SK-N-SH (cell line): ENCODE results near the gene SHROOM3. TPM values are rescaled to one million over a fixed set of nuclear protein-coding genes. Genes with fewer than 3 reads are reported as not detected.

Experiments
- CTCF ChIA-PET: fragments of 300-600, 350-600 bp; formaldehyde crosslinking; extraction: SDS; loops from one replicate; lab custom pipeline; 2021; lab: Yijun Ruan, JAX
- POLR2A ChIA-PET: fragments of 350-600 bp; sonication (Branson Sonifier 250); formaldehyde crosslinking; extraction: SDS; loops from one replicate; lab custom pipeline; 2020; ENCODE audit warnings: antibody characterized with exemption, inconsistent platforms; lab: Yijun Ruan, JAX
- DNase-seq: peaks from one replicate; pipeline ENCODE4 v3.0.0; 2012
- H2AFZ ChIP-seq: fragments of 200-600 bp; sonication (generic); 2 replicates; pipeline ENCODE4 v1.8.1; 2016; ENCODE audit warnings: antibody characterized with exemption, mild to moderate bottlenecking, low read depth
- H3F3A ChIP-seq: fragments of 200-600 bp; sonication (generic); replicated peaks from 2 replicates; pipeline ENCODE3; 2016; ENCODE audit warnings: antibody characterized with exemption, mild to moderate bottlenecking; ENCODE audit not compliant: insufficient read depth
- H3K27ac ChIP-seq, 2 experiments: fragments of 200-500 bp in 1 of 2; fragments of 200-600 bp in 1 of 2; sonication (Bioruptor generic) in 1 of 2; sonication (generic), shearing (Covaris generic) in 1 of 2; 2 replicates each; pipeline versions ENCODE4 v1.5.1 to v1.6.1; 2014 to 2016; ENCODE audit warnings: low read depth in 2 of 2, inconsistent platforms in 1 of 2, low read length in 1 of 2, mild to moderate bottlenecking in 1 of 2, mixed read lengths in 1 of 2
- H3K27me3 ChIP-seq: fragments of 200-600 bp; sonication (generic), shearing (Covaris generic); 2 replicates; pipeline ENCODE4 v1.6.1; 2016; ENCODE audit warnings: mixed run types; ENCODE audit not compliant: insufficient read depth
- H3K36me3 ChIP-seq, 2 experiments: fragments of 200-500 bp in 1 of 2; fragments of 200-600 bp in 1 of 2; sonication (Bioruptor generic) in 1 of 2; sonication (generic) in 1 of 2; replicated peaks in 1 of 2; 2 replicates each; pipeline versions ENCODE3 to v1.5.1; 2014 to 2016; ENCODE audit warnings: low read length in 1 of 2, mild to moderate bottlenecking in 1 of 2; ENCODE audit not compliant: insufficient read depth in 2 of 2, control insufficient read depth in 1 of 2
- H3K4me1 ChIP-seq, 2 experiments: fragments of 200-500 bp in 1 of 2; fragments of 200-600 bp in 1 of 2; sonication (Bioruptor generic) in 1 of 2; sonication (generic), shearing (Covaris generic) in 1 of 2; 2 replicates each; pipeline versions ENCODE4 v1.5.1 to v1.6.1; 2014 to 2016; ENCODE audit warnings: low read depth in 1 of 2, low read length in 1 of 2, mixed run types in 1 of 2; ENCODE audit not compliant: insufficient read depth in 2 of 2, control insufficient read depth in 1 of 2
- H3K4me2 ChIP-seq: fragments of 200-600 bp; sonication (generic), shearing (Covaris generic); 2 replicates; pipeline ENCODE4 v1.6.1; 2017; ENCODE audit warnings: mixed run types
- H3K4me3 ChIP-seq, 2 experiments: fragments of 200-500 bp in 1 of 2; fragments of 200-600 bp in 1 of 2; sonication (Bioruptor generic) in 1 of 2; sonication (generic), shearing (Covaris generic) in 1 of 2; 2 replicates each; pipeline versions ENCODE4 v1.5.1 to v1.8.1; 2014 to 2016; ENCODE audit warnings: low read depth in 2 of 2, inconsistent platforms in 1 of 2, low read length in 1 of 2, mild to moderate bottlenecking in 1 of 2, mixed read lengths in 1 of 2, moderate library complexity in 1 of 2
- H3K79me2 ChIP-seq: fragments of 200-600 bp; sonication (generic); 2 replicates; pipeline ENCODE4 v1.8.1; 2017; ENCODE audit warnings: mild to moderate bottlenecking; ENCODE audit not compliant: insufficient read depth
- H3K9ac ChIP-seq: fragments of 200-600 bp; sonication (generic); 2 replicates; pipeline ENCODE4 v1.6.1; 2017; ENCODE audit warnings: mixed run types
- H3K9me2 ChIP-seq: fragments of 200-600 bp; sonication (generic); 2 replicates; pipeline ENCODE4 v1.6.1; 2017; ENCODE audit warnings: mixed run types
- H3K9me3 ChIP-seq: fragments of 200-600 bp; sonication (generic); 2 replicates; pipeline ENCODE4 v1.6.1; 2017; ENCODE audit warnings: mixed run types, mild to moderate bottlenecking, moderate library complexity
- H4K20me1 ChIP-seq: fragments of 200-600 bp; sonication (generic); 2 replicates; pipeline ENCODE4 v1.6.1; 2017; ENCODE audit warnings: mild to moderate bottlenecking, mixed run types; ENCODE audit not compliant: insufficient read depth
- CHD2 ChIP-seq: fragments of 150-350 bp; IDR thresholded peaks from 2 replicates; pipeline ENCODE4 v1.6.1; 2018; ENCODE audit warnings: low read length; ENCODE audit not compliant: partially characterized antibody
- ELF1 ChIP-seq: IDR thresholded peaks from 2 replicates; pipeline ENCODE4 v1.4.0; 2012
- EP300 ChIP-seq, 2 experiments: IDR thresholded peaks; 2 replicates each; pipeline versions ENCODE4 v1.4.0 to v1.6.1; 2012; ENCODE audit warnings: borderline replicate concordance in 1 of 2, low read depth in 1 of 2, low read length in 1 of 2
- FOXJ3 ChIP-seq: sonication (generic); formaldehyde crosslinking; IDR thresholded peaks from 2 replicates; pipeline ENCODE4 v1.5.1; 2020; ENCODE audit warnings: mild to moderate bottlenecking, missing genetic modification reagents
- FOXM1 ChIP-seq: IDR thresholded peaks from 2 replicates; pipeline ENCODE4 v1.4.0; 2012; ENCODE audit warnings: low read depth, mild to moderate bottlenecking
- GATA2 ChIP-seq: sonication (generic); formaldehyde crosslinking; IDR thresholded peaks from 2 replicates; pipeline ENCODE4 v1.5.0; 2020; ENCODE audit warnings: mild to moderate bottlenecking, missing genetic modification reagents
- JUND ChIP-seq: IDR thresholded peaks from 2 replicates; pipeline ENCODE4 v1.4.0; 2012
- NFIC ChIP-seq: IDR thresholded peaks from 2 replicates; pipeline ENCODE4 v1.4.0; 2012; ENCODE audit warnings: borderline replicate concordance
- PBX3 ChIP-seq: IDR thresholded peaks from 2 replicates; pipeline ENCODE4; 2012
- REST ChIP-seq: IDR thresholded peaks from 2 replicates; pipeline ENCODE4 v1.6.1; 2012; ENCODE audit warnings: mild to moderate bottlenecking, low read depth, low read length, moderate library complexity
- TCF12 ChIP-seq: IDR thresholded peaks from 2 replicates; pipeline ENCODE4 v1.4.0; 2012
- YY1 ChIP-seq: IDR thresholded peaks from 2 replicates; pipeline ENCODE4 v1.4.0; 2012; ENCODE audit warnings: low read depth, mild to moderate bottlenecking
- WGBS: methylation state at CpG from one replicate; pipeline ENCODE4 v1.1.6; 2017; ENCODE audit warnings: low lambda C conversion rate; 5-methylcytosine and 5-hydroxymethylcytosine counted together
- polyA plus RNA-seq, 3 experiments: library from polyadenylated mRNA; depleted of rRNA; stranded (reverse); fragments of >200 nt; gene quantifications; 2 replicates each; pipeline ENCODE4 v1.2.3, GENCODE V29; 2012

The SHROOM3 gene
- polyA plus RNA-seq, 1 of the 3 experiments (the other 2 are of a cell fraction), result 4.3 TPM

- TF ChIP-seq REST (no peak), ELF1 (no peak), NFIC (no peak), GATA2 (no peak), YY1 (no peak), EP300 (IDR thresholded peaks at IDR 0.05; ENCODE audit: borderline replicate concordance in 1 of 2, low read depth in 1 of 2, low read length in 1 of 2) (no peak), CHD2 (no peak), TCF12 (no peak), FOXM1 (no peak), FOXJ3 (CRISPR knock-in tag) (no peak), JUND (no peak)
Measured at GRCh38 chr4:76606645-76607265, 171.7 kb downstream of the SHROOM3 start (continued).

- Histone ChIP-seq H3K9me2 (no peaks in the 10 kb centered on the region), H2AFZ (peak overlapping the region; percentile 68; the same call in 1 of the 2 replicates), H3K4me1 (peaks cover 5 to 17% of the 10 kb centered on the region in 2 experiments; a peak in 3 of 4 replicates), H3K27ac (peak overlapping the region; percentile 58 to 84; a peak in 2 of 4 replicates), H3K9me3 (no peaks in the 10 kb centered on the region), H3K27me3 (no peaks in the 10 kb centered on the region), H3K36me3 (no peaks in the 10 kb centered on the region), H3F3A (peaks cover 8% of the 10 kb centered on the region), H3K4me2 (peak overlapping the region; percentile 22; the same call in 1 of the 2 replicates), H3K79me2 (no peaks in the 10 kb centered on the region), H3K9ac (0 out of 2 replicates have a peak overlapping the region, but pooled peaks have one; percentile 11), H3K4me3 (no peak overlapping the region), H4K20me1 (no peaks in the 10 kb centered on the region)
- POLR2A ChIA-PET, result no interaction called here
- TF ChIP-seq PBX3 (no peak), TCF12 (peak; percentile 28)
- CTCF ChIA-PET, result interaction anchor here (0.6 to 1.4 kb wide), 3 partner anchors 97 to 151 kb away, joined by 3 to 5 read pairs (median 3); no protein-coding TSS in a partner anchor
- no peak for DNase-seq
- 46% methylated on average over 3 of the region's 3 CpGs for WGBS
Measured at GRCh38 chr4:76607266-76607799, 172.3 kb downstream of the SHROOM3 start.
